Effector memory CD4-positive, alpha-beta T cell (primary cell): Measurements from ENCODE around the gene RNF214.
"Not testable (repeated sequence)": the region's sequence is repeated elsewhere in the genome, so short reads cannot be mapped to it uniquely, and the experiment has no call there.

Experiments used
- DNase-seq, 3 donors: peaks; one replicate each; pipeline ENCODE4 v3.0.0-alpha.2; 2020
- H3K27ac ChIP-seq: 2 replicates; pipeline ENCODE4 v1.7.0; 2013; ENCODE audit warnings: mild to moderate bottlenecking, low read length, moderate library complexity; ENCODE audit not compliant: insufficient read depth, poor library complexity, severe bottlenecking
- H3K27me3 ChIP-seq: replicated peaks from 2 replicates; pipeline ENCODE4 v1.7.0; 2013; ENCODE audit warnings: mild to moderate bottlenecking, low read length; ENCODE audit not compliant: insufficient read depth, control insufficient read depth, poor library complexity, severe bottlenecking
- H3K36me3 ChIP-seq: 2 replicates; pipeline ENCODE4 v1.7.0; 2013; ENCODE audit warnings: mild to moderate bottlenecking, low read length, moderate library complexity; ENCODE audit not compliant: control insufficient read depth, insufficient read depth
- H3K4me1 ChIP-seq: 2 replicates; pipeline ENCODE4 v1.7.0; 2013; ENCODE audit warnings: low read length, mild to moderate bottlenecking; ENCODE audit not compliant: control insufficient read depth, insufficient read depth, poor library complexity, severe bottlenecking
- H3K4me3 ChIP-seq: 2 replicates; pipeline ENCODE4 v1.7.0; 2013; ENCODE audit warnings: low read length, low read depth, mild to moderate bottlenecking; ENCODE audit not compliant: insufficient read depth, poor library complexity, severe bottlenecking
- H3K9me3 ChIP-seq: 2 replicates; pipeline ENCODE4 v1.7.0; 2013; ENCODE audit warnings: mild to moderate bottlenecking, low read length, moderate library complexity; ENCODE audit not compliant: control insufficient read depth

The RNF214 gene

GRCh38 chr11:117313091-117313490, 80.6 kb downstream of the RNF214 start:
- H3K4me1 ChIP-seq = peaks cover 9% of the 10 kb centered on the region
- H3K4me3 ChIP-seq = no peak overlapping the region
- no peak for DNase-seq
- H3K9me3 ChIP-seq = no peaks in the 10 kb centered on the region
- no peak overlapping the region for H3K27ac ChIP-seq
- H3K36me3 ChIP-seq = no peaks in the 10 kb centered on the region
- H3K27me3 ChIP-seq = peaks cover 9% of the 10 kb centered on the region

- Histone ChIP-seq H3K4me1 (peaks cover 9% of the 10 kb centered on the region), H3K27me3 (peaks cover 9% of the 10 kb centered on the region), H3K9me3 (no peaks in the 10 kb centered on the region), H3K4me3 (no peak overlapping the region), H3K36me3 (no peaks in the 10 kb centered on the region), H3K27ac (no peak overlapping the region)
- DNase-seq = no peak
Measured at GRCh38 chr11:117313828-117314768, 81.6 kb downstream of the RNF214 start.

GRCh38 chr11:117314840-117315239, 82.4 kb downstream of the RNF214 start:
- peak overlapping the region; percentile 71 for H3K4me3 ChIP-seq
- no peak for DNase-seq

GRCh38 chr11:117315285-117316196, 83.1 kb downstream of the RNF214 start:
- H3K27ac ChIP-seq = no peak overlapping the region
- peaks cover 9% of the 10 kb centered on the region for H3K27me3 ChIP-seq

More at GRCh38 chr11:117314840-117315239, 82.4 kb downstream of the RNF214 start:
- Histone ChIP-seq H3K36me3 (no peaks in the 10 kb centered on the region), H3K9me3 (no peaks in the 10 kb centered on the region), H3K27ac (no peak overlapping the region), H3K4me1 (peaks cover 9% of the 10 kb centered on the region), H3K27me3 (peaks cover 9% of the 10 kb centered on the region)

GRCh38 chr11:117316197-117316961, 83.9 kb downstream of the RNF214 start, which contains the start of gene BACE1:
Gene BACE1 (minus strand): TSS chr11:117316256. CDS start chr11:117315795, 461 bp downstream.
- no peak for DNase-seq
- Histone ChIP-seq H3K27me3 (peaks cover 9% of the 10 kb centered on the region), H3K4me1 (peaks cover 9% of the 10 kb centered on the region), H3K9me3 (no peaks in the 10 kb centered on the region), H3K27ac (no peak within 1 kb of the TSS), H3K36me3 (no peaks in the 10 kb centered on the region), H3K4me3 (peak within 1 kb of the TSS; percentile 71)

More at GRCh38 chr11:117315285-117316196, 83.1 kb downstream of the RNF214 start:
- peaks cover 9% of the 10 kb centered on the region for H3K4me1 ChIP-seq
- no peak for DNase-seq
- H3K4me3 ChIP-seq = peak overlapping the region; percentile 71
- no peaks in the 10 kb centered on the region for H3K9me3 ChIP-seq
- no peaks in the 10 kb centered on the region for H3K36me3 ChIP-seq

- H3K36me3 ChIP-seq = no peaks in the 10 kb centered on the region
- no peak overlapping the region for H3K4me3 ChIP-seq
- no peak for DNase-seq
- H3K9me3 ChIP-seq = no peaks in the 10 kb centered on the region
- H3K27me3 ChIP-seq = peaks cover 9% of the 10 kb centered on the region
- no peak overlapping the region for H3K27ac ChIP-seq
- H3K4me1 ChIP-seq = peaks cover 9% of the 10 kb centered on the region
Measured at GRCh38 chr11:117318738-117319137, 86.3 kb downstream of the RNF214 start.

- DNase-seq = no peak
- no peak overlapping the region for H3K4me3 ChIP-seq
Measured at GRCh38 chr11:117319214-117319840, 86.9 kb downstream of the RNF214 start.

GRCh38 chr11:117327255-117327566, 94.7 kb downstream of the RNF214 start:
- not testable (repeated sequence) for H3K4me1 ChIP-seq, H3K27me3 ChIP-seq, H3K9me3 ChIP-seq, H3K27ac ChIP-seq, DNase-seq, H3K36me3 ChIP-seq, H3K4me3 ChIP-seq

More at GRCh38 chr11:117319214-117319840, 86.9 kb downstream of the RNF214 start:
- Histone ChIP-seq H3K27me3 (peaks cover 9% of the 10 kb centered on the region), H3K27ac (no peak overlapping the region), H3K36me3 (no peaks in the 10 kb centered on the region), H3K9me3 (no peaks in the 10 kb centered on the region), H3K4me1 (peaks cover 9% of the 10 kb centered on the region)
